Smooth muscle cell (in vitro differentiated cells): Measurements from ENCODE around the gene INPP4B. TPM values are rescaled to one million over a fixed set of nuclear protein-coding genes. Genes with fewer than 3 reads are reported as not detected.

ENCODE experiments used
- DNase-seq: peaks from one replicate; lab custom pipeline; 2025; ENCODE audit not compliant: unreplicated experiment; lab: John Stamatoyannopoulos, UW
- H2AFZ ChIP-seq: fragments of 200-600 bp; sonication (generic); 2 replicates; pipeline ENCODE4 v1.6.0; 2016; ENCODE audit warnings: antibody characterized with exemption, low read depth, mild to moderate bottlenecking
- H3F3A ChIP-seq: fragments of 200-600 bp; sonication (generic); 2 replicates; pipeline ENCODE4 v1.6.0; 2017; ENCODE audit warnings: antibody characterized with exemption, low read depth
- H3K27ac ChIP-seq: fragments of 200-600 bp; sonication (generic); 2 replicates; pipeline ENCODE4 v1.5.1; 2016; ENCODE audit warnings: low read depth, mild to moderate bottlenecking
- H3K27me3 ChIP-seq: fragments of 200-600 bp; sonication (generic); 2 replicates; pipeline ENCODE4 v1.6.1; 2016; ENCODE audit warnings: low read depth, mild to moderate bottlenecking
- H3K36me3 ChIP-seq: fragments of 200-600 bp; sonication (generic); 2 replicates; pipeline ENCODE4 v1.5.1; 2016; ENCODE audit warnings: low read depth
- H3K4me1 ChIP-seq: fragments of 200-600 bp; sonication (generic); 2 replicates; pipeline ENCODE4 v1.5.1; 2016; ENCODE audit warnings: low read depth
- H3K4me2 ChIP-seq: fragments of 200-600 bp; sonication (generic); 2 replicates; pipeline ENCODE4 v1.6.0; 2016; ENCODE audit warnings: mild to moderate bottlenecking
- H3K4me3 ChIP-seq: fragments of 200-600 bp; sonication (generic); 2 replicates; pipeline ENCODE4 v1.5.1; 2016; ENCODE audit warnings: mild to moderate bottlenecking
- H3K79me2 ChIP-seq: fragments of 200-600 bp; sonication (generic); 2 replicates; pipeline ENCODE4 v1.6.0; 2016; ENCODE audit warnings: low read depth, mild to moderate bottlenecking
- H3K9ac ChIP-seq: fragments of 200-600 bp; sonication (generic); 2 replicates; pipeline ENCODE4 v1.6.0; 2016; ENCODE audit warnings: low read depth
- H3K9me3 ChIP-seq: fragments of 200-600 bp; sonication (generic); replicated peaks from 2 replicates; pipeline ENCODE4 v1.5.1; 2016; ENCODE audit warnings: low read depth
- H4K20me1 ChIP-seq: fragments of 200-600 bp; sonication (generic); 2 replicates; pipeline ENCODE4 v1.6.0; 2016; ENCODE audit warnings: low read depth
- CTCF ChIP-seq: fragments of 200-600 bp; sonication (generic); IDR thresholded peaks from 2 replicates; pipeline ENCODE4 v1.5.1; 2017; ENCODE audit warnings: borderline replicate concordance, mild to moderate bottlenecking, antibody characterized with exemption; ENCODE audit not compliant: insufficient read depth, poor library complexity, severe bottlenecking
- WGBS: methylation state at CpG from one replicate; pipeline ENCODE4 v1.1.7; 2016; ENCODE audit warnings: low lambda C conversion rate; 5-methylcytosine and 5-hydroxymethylcytosine counted together
- polyA plus RNA-seq: library from polyadenylated mRNA; unstranded; fragments of >200 nt; fragmentation: Nextera tagmentation; extraction: Ambion mirVana; gene quantifications from 2 replicates; pipeline ENCODE4 v1.2.1, GENCODE V29; 2016
- total RNA-seq: library from RNA; depleted of rRNA; stranded (reverse); fragments of >200 nt; gene quantifications from 2 replicates; pipeline ENCODE4 v1.2.3, GENCODE V29; 2014

INPP4B gene
- total and polyA plus RNA-seq, 2 experiments from 2014 or later, result 2.0 to 10.9 TPM

DNA sequence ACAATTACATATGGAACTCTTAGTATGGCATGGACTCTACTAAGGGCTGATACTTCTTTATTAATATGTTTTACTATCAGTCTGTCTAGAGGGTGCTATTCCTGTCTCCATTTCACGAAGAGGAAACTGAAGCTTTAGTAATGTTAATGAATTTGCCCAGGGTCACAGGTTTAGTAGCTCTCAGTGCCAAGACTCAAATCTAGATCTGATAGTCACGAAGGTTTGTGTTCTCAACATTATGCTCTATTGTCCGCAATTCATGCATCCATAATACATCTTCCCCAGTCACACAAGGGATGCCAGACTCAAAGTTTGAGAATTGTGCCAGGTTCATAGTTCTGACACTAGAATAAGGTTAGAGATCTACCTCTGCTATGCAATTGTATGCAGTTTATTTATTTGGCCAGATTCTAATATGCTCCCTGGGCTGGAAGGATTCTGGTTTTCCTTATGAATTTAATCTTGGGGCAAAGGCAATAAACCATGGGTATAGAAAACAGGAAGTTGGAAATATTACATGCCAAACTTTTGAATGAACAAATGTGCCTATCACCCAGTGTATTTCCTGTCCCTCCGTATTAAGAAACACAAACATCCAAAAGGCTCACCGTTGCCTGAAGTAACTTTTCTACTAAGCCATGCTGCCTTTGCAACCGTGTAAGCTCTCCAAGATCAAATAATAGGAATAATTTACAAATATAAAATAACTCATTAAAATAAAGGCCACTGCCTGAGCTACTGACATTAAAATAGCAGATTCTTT lies 478.5 kb downstream of the INPP4B start:
- H3K4me1 ChIP-seq, result peaks cover 19% of the 10 kb centered on the region
- no peak for DNase-seq
- no peak for TF ChIP-seq CTCF
- no peaks in the 10 kb centered on the region for H3K36me3 ChIP-seq
- H3K9ac ChIP-seq, result no peak overlapping the region
- H2AFZ ChIP-seq, result no peak overlapping the region
- no peaks in the 10 kb centered on the region for H3K27me3 ChIP-seq
- H3K9me3 ChIP-seq, result no peaks in the 10 kb centered on the region
- no peaks in the 10 kb centered on the region for H3K79me2 ChIP-seq
- H3K4me2 ChIP-seq, result no peak overlapping the region
- no peaks in the 10 kb centered on the region for H4K20me1 ChIP-seq
- 83% methylated on average over 6 of the region's 6 CpGs for WGBS
- no peaks in the 10 kb centered on the region for H3F3A ChIP-seq
- no peak overlapping the region for H3K4me3 ChIP-seq
- H3K27ac ChIP-seq, result no peak overlapping the region

- no peaks in the 10 kb centered on the region for H4K20me1 ChIP-seq
- peaks cover 19% of the 10 kb centered on the region for H3K4me1 ChIP-seq
- no peak overlapping the region for H3K27ac ChIP-seq
- H3F3A ChIP-seq, result no peaks in the 10 kb centered on the region
- no peaks in the 10 kb centered on the region for H3K36me3 ChIP-seq
- DNase-seq, result no peak
- H3K9me3 ChIP-seq, result no peaks in the 10 kb centered on the region
- no peaks in the 10 kb centered on the region for H3K27me3 ChIP-seq
- no peak overlapping the region for H3K4me2 ChIP-seq
- no peak overlapping the region for H3K4me3 ChIP-seq
- no peak for TF ChIP-seq CTCF
- H3K9ac ChIP-seq, result no peak overlapping the region
- no peaks in the 10 kb centered on the region for H3K79me2 ChIP-seq
- H2AFZ ChIP-seq, result no peak overlapping the region
These were observed 479.3 kb downstream of the INPP4B start for GRCh38 chr4:142366769-142367181.

- no peak overlapping the region for H2AFZ ChIP-seq
- H3K36me3 ChIP-seq, result no peaks in the 10 kb centered on the region
- H3K9me3 ChIP-seq, result no peaks in the 10 kb centered on the region
- H3K27me3 ChIP-seq, result no peaks in the 10 kb centered on the region
- H3K79me2 ChIP-seq, result no peaks in the 10 kb centered on the region
- no peaks in the 10 kb centered on the region for H4K20me1 ChIP-seq
- no peak overlapping the region for H3K27ac ChIP-seq
- no peak overlapping the region for H3K4me3 ChIP-seq
- no peaks in the 10 kb centered on the region for H3F3A ChIP-seq
- no peak overlapping the region for H3K4me2 ChIP-seq
- TF ChIP-seq CTCF, result no peak
- H3K4me1 ChIP-seq, result peaks cover 19% of the 10 kb centered on the region
- 72% methylated on average over 1 of the region's 1 CpG for WGBS
- no peak overlapping the region for H3K9ac ChIP-seq
- no peak for DNase-seq
These were observed 480.7 kb downstream of the INPP4B start for GRCh38 chr4:142365391-142365790.

GRCh38 chr4:142363686-142364085 lies 482.4 kb downstream of the INPP4B start:
- H3F3A ChIP-seq, result no peaks in the 10 kb centered on the region
- no peak for DNase-seq
- no peak overlapping the region for H3K27ac ChIP-seq
- peaks cover 19% of the 10 kb centered on the region for H3K4me1 ChIP-seq
- H3K79me2 ChIP-seq, result no peaks in the 10 kb centered on the region
- H3K27me3 ChIP-seq, result no peaks in the 10 kb centered on the region
- H3K36me3 ChIP-seq, result no peaks in the 10 kb centered on the region
- H2AFZ ChIP-seq, result no peak overlapping the region
- H3K4me2 ChIP-seq, result no peak overlapping the region
- TF ChIP-seq CTCF, result no peak
- no peak overlapping the region for H3K4me3 ChIP-seq
- H3K9ac ChIP-seq, result no peak overlapping the region
- H4K20me1 ChIP-seq, result no peaks in the 10 kb centered on the region
- H3K9me3 ChIP-seq, result no peaks in the 10 kb centered on the region
- WGBS, result 74% methylated on average over 1 of the region's 1 CpG
